KG1 (cell line): ENCODE data around the gene BHLHE23.
"Not testable (repeated sequence)": the region's sequence is repeated elsewhere in the genome, so short reads cannot be mapped to it uniquely, and the experiment has no call there.

Source experiments
- DNase-seq: peaks from one replicate; lab custom pipeline; 2025; lab: John Stamatoyannopoulos, UW

The BHLHE23 gene

GRCh38 chr20:63043348-63044203, 36.8 kb upstream of the BHLHE23 start:
- no peak for DNase-seq

- DNase-seq: no peak
Observed at GRCh38 chr20:63042448-63043071, 35.8 kb upstream of the BHLHE23 start.

GRCh38 chr20:63041776-63042175, 35.0 kb upstream of the BHLHE23 start:
- DNase-seq: no peak

- DNase-seq: no peak
Observed at GRCh38 chr20:63037669-63038268, 31.0 kb upstream of the BHLHE23 start.

GRCh38 chr20:63036291-63036690, 29.5 kb upstream of the BHLHE23 start:
- no peak for DNase-seq

- no peak for DNase-seq
Observed at GRCh38 chr20:63035603-63036185, 28.9 kb upstream of the BHLHE23 start.

- DNase-seq: not testable (repeated sequence)
Observed at GRCh38 chr20:63034710-63035602, 28.2 kb upstream of the BHLHE23 start.

GRCh38 chr20:63033794-63034709, 27.3 kb upstream of the BHLHE23 start:
- DNase-seq: no peak

GRCh38 chr20:63032861-63033793, 26.4 kb upstream of the BHLHE23 start:
- DNase-seq: no peak

GRCh38 chr20:63032026-63032800, 25.4 kb upstream of the BHLHE23 start:
- no peak for DNase-seq

- no peak for DNase-seq
Observed at GRCh38 chr20:63031251-63032014, 24.7 kb upstream of the BHLHE23 start.

- DNase-seq: no peak
Observed at GRCh38 chr20:63029358-63030121, 22.8 kb upstream of the BHLHE23 start.

GRCh38 chr20:63028461-63028921, 21.7 kb upstream of the BHLHE23 start:
- DNase-seq: no peak

- DNase-seq: no peak
Observed at GRCh38 chr20:63027922-63028389, 21.2 kb upstream of the BHLHE23 start.

- no peak for DNase-seq
Observed at GRCh38 chr20:63027221-63027921, 20.6 kb upstream of the BHLHE23 start.

- no peak for DNase-seq
Observed at GRCh38 chr20:63026582-63027165, 19.9 kb upstream of the BHLHE23 start.
